Measurements from ENCODE around the gene UTP15.

DNA sequence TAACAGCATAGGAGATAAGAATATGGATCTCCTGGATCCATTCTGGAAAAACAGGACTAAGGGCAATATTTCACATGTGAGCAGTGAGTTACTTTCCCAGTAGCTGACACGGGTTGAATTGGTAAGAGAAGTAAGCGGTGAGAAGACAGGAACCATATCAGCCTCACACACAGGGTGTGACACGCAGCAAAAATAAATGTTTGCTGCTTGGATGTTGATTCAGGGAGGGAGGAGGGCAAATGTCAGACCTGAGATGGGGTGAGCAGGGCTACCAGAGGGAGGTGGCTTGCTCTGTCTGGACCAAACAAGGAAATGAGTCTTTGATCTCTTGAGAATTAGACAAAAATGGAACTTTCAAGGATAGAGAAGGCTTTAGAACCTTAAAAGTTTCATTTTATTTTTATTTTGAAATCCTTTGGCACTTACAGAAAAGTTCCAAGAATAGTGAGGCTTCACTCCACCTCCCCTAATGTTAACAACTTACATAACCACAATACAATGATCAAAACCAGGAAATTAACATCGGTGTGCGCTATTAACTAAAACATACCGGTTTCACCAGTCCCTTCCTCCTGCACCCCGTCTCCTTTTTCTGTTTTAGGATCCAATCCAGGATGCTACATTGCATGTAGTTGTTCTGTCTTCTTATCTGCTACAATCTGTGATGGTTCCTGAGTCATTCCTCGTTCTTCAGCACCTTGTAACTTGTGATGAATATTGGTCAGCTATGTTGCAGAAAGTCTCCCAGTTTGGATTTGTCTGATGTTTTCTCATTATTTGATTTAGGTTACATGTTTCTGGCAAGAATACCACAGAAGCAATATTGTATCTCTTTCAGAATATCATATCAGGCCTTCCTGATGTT, 39.9 kb downstream of the UTP15 start:
- TF ChIP-seq, protein P1, sequence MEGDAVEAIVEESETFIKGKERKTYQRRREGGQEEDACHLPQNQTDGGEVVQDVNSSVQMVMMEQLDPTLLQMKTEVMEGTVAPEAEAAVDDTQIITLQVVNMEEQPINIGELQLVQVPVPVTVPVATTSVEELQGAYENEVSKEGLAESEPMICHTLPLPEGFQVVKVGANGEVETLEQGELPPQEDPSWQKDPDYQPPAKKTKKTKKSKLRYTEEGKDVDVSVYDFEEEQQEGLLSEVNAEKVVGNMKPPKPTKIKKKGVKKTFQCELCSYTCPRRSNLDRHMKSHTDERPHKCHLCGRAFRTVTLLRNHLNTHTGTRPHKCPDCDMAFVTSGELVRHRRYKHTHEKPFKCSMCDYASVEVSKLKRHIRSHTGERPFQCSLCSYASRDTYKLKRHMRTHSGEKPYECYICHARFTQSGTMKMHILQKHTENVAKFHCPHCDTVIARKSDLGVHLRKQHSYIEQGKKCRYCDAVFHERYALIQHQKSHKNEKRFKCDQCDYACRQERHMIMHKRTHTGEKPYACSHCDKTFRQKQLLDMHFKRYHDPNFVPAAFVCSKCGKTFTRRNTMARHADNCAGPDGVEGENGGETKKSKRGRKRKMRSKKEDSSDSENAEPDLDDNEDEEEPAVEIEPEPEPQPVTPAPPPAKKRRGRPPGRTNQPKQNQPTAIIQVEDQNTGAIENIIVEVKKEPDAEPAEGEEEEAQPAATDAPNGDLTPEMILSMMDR (IDR thresholded peaks at IDR 0.05): no peak
- no peak for TF ChIP-seq POLR2A (IDR thresholded peaks at IDR 0.05)

Data from heart left ventricle (tissue), 13 donors.